Measurements from ENCODE around the gene RASGRP1. TPM values are rescaled to one million over a fixed set of nuclear protein-coding genes. Genes with fewer than 3 reads are reported as not detected.

RASGRP1 gene
- total RNA-seq, 1 experiment from 2014 or later, result 1.6 TPM

DNA sequence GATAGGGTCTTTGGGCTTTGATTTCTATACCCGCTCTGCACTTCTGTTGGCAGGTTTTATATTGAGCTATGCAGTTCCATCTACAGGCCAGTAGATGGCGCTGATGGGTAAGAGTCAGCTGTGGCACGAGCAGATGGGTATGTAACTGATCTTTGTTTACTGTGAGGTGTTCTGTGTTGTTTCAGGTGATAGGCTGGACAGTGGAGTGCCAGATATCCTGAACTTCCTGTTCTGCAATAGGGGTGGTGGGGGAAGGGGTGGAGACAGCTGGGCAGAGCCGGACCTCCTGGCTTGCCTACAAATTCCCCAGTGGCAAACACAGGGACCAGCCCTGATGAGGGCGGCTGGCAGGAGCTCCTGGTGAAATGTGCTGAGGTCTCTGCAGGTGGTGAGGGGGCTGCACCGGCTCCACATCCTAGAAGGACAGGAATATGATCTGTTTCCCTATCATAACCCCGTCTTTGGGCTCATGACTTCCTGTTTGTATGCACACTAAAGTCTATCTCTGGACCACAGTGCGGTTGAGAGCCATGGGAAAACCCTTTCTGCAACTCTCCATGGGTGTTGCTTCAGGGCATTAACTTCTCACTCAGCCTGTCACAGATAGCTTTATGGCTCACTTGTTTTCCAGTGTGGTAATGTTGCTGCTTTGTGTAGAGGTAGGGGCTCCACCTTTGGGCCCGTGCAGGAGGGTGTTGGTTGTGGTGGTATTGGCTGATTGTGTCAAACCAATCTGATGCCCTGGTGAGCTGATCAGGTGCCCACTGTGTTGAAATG is 124.1 kb downstream of the RASGRP1 start:
- Histone ChIP-seq H3K27ac (ENCODE audit: low read depth, low read length) (no peak overlapping the region), H4K20me1 (ENCODE audit: insufficient read depth) (no peaks in the 10 kb centered on the region), H3K79me2 (ENCODE audit: insufficient read depth, low read length) (no peaks in the 10 kb centered on the region), H3K36me3 (ENCODE audit: control insufficient read depth in 1 of 2, insufficient read depth in 2 of 2, low read length in 2 of 2) (no peaks in the 10 kb centered on the region), H3K9me3 (ENCODE audit: control insufficient read depth in 1 of 2, insufficient read depth in 1 of 2, low read depth in 1 of 2, low read length in 2 of 2) (no peaks in the 10 kb centered on the region), H3K27me3 (ENCODE audit: insufficient read depth, low read length) (no peaks in the 10 kb centered on the region), H3K4me1 (ENCODE audit: control insufficient read depth in 1 of 2, insufficient read depth in 2 of 2, low read length in 2 of 2) (peaks cover 0 to 5% of the 10 kb centered on the region in 2 experiments; a peak in 1 of 4 replicates), H2AFZ (ENCODE audit: low read depth, low read length, poor library complexity, severe bottlenecking) (peak overlapping the region; percentile 85), H3K4me2 (ENCODE audit: low read length) (peak overlapping the region; percentile 48), H3K4me3 (replicated peaks in 1 of 2; ENCODE audit: low read depth in 1 of 2, low read length in 2 of 2) (no peak overlapping the region), H3K9ac (ENCODE audit: low read length) (no peak overlapping the region), H3K9me2 (ENCODE audit: insufficient read depth) (no peaks in the 10 kb centered on the region)
- peak; percentile 47 for DNase-seq (ENCODE audit: low read depth, low spot score)
- TF ChIP-seq RAD21 (IDR thresholded peaks at IDR 0.05; ENCODE audit: low read depth) (peak; percentile 72), ZBTB33 (IDR thresholded peaks at IDR 0.05; ENCODE audit: extremely low read depth, insufficient replicate concordance, low read length) (no peak), JUND (IDR thresholded peaks at IDR 0.05) (no peak), SIN3A (IDR thresholded peaks at IDR 0.05; ENCODE audit: low read depth) (no peak), POLR2AphosphoS5 (IDR thresholded peaks at IDR 0.05; ENCODE audit: low read depth, low read length) (no peak), ELF1 (IDR thresholded peaks at IDR 0.05; ENCODE audit: borderline replicate concordance, low read depth) (no peak), ZNF274 (IDR thresholded peaks at IDR 0.05; ENCODE audit: low read depth, low read length) (no peak), CTCF (IDR thresholded peaks at IDR 0.05 in 2 of 3, conservative IDR thresholded peaks at IDR 0.05 in 1 of 3; ENCODE audit: borderline replicate concordance in 1 of 3, insufficient read depth in 1 of 3, low read depth in 2 of 3, low read length in 2 of 3) (peak; percentile 48 to 97 (median 94); a peak in 5 of 6 replicates)
- TF ChIP-seq, protein P1, sequence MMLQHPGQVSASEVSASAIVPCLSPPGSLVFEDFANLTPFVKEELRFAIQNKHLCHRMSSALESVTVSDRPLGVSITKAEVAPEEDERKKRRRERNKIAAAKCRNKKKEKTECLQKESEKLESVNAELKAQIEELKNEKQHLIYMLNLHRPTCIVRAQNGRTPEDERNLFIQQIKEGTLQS (IDR thresholded peaks at IDR 0.05), result no peak
- CTCF ChIA-PET, result interaction anchor here (0.6 to 3.6 kb wide), 37 partner anchors 8 to 444 kb away, joined by 3 to 55 read pairs (median 5); partner anchors contain the start of gene FAM98B
- RAD21 ChIA-PET (ENCODE audit: low non-redundant PET in 1 of 2, low total read pairs in 2 of 2, uncharacterized antibody in 2 of 2, unreplicated experiment in 2 of 2), result interaction anchor here (0.7 to 2.1 kb wide), 11 partner anchors 13 to 446 kb away, joined by 3 to 8 read pairs (median 4); partner anchors contain the start of gene FAM98B (in 1 of the 2)
- intact Hi-C loops (cut with micrococcal nuclease), result loop anchor here (1.0 kb wide), 1 partner anchor 243 kb away; no protein-coding TSS in a partner anchor
- BruUV-seq (replicated peaks), result no TSS peak
- peak; percentile 91 for ATAC-seq
- POLR2A ChIA-PET, result interaction anchor here (1.2 to 1.3 kb wide), 2 partner anchors 13 to 250 kb away, joined by 3 to 5 read pairs; partner anchors contain the start of gene FAM98B

Other genes with a start within 250 kb of the RASGRP1 start
- gene FAM98B, start 110.7 kb downstream of the RASGRP1 start, total RNA-seq (2021; ENCODE audit: unreplicated experiment), result 44.3 TPM

Data from HCT116 (cell line).